ENCODE data around the gene CDRT4. TPM values are rescaled to one million over a fixed set of nuclear protein-coding genes. Genes with fewer than 3 reads are reported as not detected.

CDRT4 gene
- total RNA-seq, 1 donor from 2014 or later = 10.1 TPM

GRCh38 chr17:15453782-15454181 is 13.6 kb downstream of the CDRT4 start:
- no peaks in the 10 kb centered on the region for H3K27me3 Mint-ChIP-seq (ENCODE audit: unreplicated experiment)
- peaks cover 4% of the 10 kb centered on the region for H3K9me3 Mint-ChIP-seq (ENCODE audit: unreplicated experiment)
- H3K36me3 Mint-ChIP-seq (ENCODE audit: unreplicated experiment) = peaks cover 5% of the 10 kb centered on the region
- H3K27ac Mint-ChIP-seq (ENCODE audit: unreplicated experiment) = no peak overlapping the region
- no peak for DNase-seq (ENCODE audit: extremely low spot score, unreplicated experiment)
- H3K4me1 Mint-ChIP-seq (ENCODE audit: unreplicated experiment) = peaks cover 32% of the 10 kb centered on the region
- TF ChIP-seq, protein P1, sequence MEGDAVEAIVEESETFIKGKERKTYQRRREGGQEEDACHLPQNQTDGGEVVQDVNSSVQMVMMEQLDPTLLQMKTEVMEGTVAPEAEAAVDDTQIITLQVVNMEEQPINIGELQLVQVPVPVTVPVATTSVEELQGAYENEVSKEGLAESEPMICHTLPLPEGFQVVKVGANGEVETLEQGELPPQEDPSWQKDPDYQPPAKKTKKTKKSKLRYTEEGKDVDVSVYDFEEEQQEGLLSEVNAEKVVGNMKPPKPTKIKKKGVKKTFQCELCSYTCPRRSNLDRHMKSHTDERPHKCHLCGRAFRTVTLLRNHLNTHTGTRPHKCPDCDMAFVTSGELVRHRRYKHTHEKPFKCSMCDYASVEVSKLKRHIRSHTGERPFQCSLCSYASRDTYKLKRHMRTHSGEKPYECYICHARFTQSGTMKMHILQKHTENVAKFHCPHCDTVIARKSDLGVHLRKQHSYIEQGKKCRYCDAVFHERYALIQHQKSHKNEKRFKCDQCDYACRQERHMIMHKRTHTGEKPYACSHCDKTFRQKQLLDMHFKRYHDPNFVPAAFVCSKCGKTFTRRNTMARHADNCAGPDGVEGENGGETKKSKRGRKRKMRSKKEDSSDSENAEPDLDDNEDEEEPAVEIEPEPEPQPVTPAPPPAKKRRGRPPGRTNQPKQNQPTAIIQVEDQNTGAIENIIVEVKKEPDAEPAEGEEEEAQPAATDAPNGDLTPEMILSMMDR (IDR thresholded peaks at IDR 0.05) = no peak
- H3K4me3 Mint-ChIP-seq (ENCODE audit: unreplicated experiment) = no peak overlapping the region

GRCh38 chr17:15453246-15453645 is 14.2 kb downstream of the CDRT4 start:
- DNase-seq (ENCODE audit: extremely low spot score, unreplicated experiment) = no peak
- H3K27me3 Mint-ChIP-seq (ENCODE audit: unreplicated experiment) = no peaks in the 10 kb centered on the region
- no peak overlapping the region for H3K4me3 Mint-ChIP-seq (ENCODE audit: unreplicated experiment)
- TF ChIP-seq, protein P1 (IDR thresholded peaks at IDR 0.05) = no peak
- H3K9me3 Mint-ChIP-seq (ENCODE audit: unreplicated experiment) = peaks cover 4% of the 10 kb centered on the region
- H3K36me3 Mint-ChIP-seq (ENCODE audit: unreplicated experiment) = peaks cover 5% of the 10 kb centered on the region
- H3K4me1 Mint-ChIP-seq (ENCODE audit: unreplicated experiment) = peaks cover 26% of the 10 kb centered on the region
- H3K27ac Mint-ChIP-seq (ENCODE audit: unreplicated experiment) = no peak overlapping the region

DNA sequence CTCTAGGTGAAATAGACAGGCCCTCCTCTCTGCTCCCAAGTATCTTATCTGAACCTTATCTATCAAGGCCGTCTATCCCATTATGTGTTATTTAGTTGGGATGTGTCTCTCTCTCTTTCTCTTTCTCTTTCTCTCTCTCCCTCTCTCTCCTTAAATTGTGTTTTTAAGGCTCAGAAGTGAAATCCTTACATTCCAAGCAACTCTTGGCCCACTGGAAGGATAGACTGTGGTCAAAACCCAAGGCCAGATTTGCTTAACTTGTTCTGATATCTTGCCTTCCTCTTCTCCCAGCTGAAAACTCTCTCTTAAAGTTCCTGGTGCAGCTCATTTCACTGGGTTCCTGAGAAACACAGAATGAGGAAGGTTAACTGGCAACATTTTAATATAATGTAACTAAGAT is 14.7 kb downstream of the CDRT4 start:
- Mint-ChIP-seq H3K4me3 (ENCODE audit: unreplicated experiment) (no peak overlapping the region), H3K36me3 (ENCODE audit: unreplicated experiment) (peaks cover 5% of the 10 kb centered on the region)
- DNase-seq (ENCODE audit: extremely low spot score, unreplicated experiment) = no peak

GRCh38 chr17:15451680-15452079 is 15.7 kb downstream of the CDRT4 start:
- no peak for DNase-seq (ENCODE audit: extremely low spot score, unreplicated experiment)
- TF ChIP-seq, protein P1 (IDR thresholded peaks at IDR 0.05) = no peak
- Mint-ChIP-seq H3K27ac (ENCODE audit: unreplicated experiment) (no peak overlapping the region), H3K4me1 (ENCODE audit: unreplicated experiment) (peaks cover 11% of the 10 kb centered on the region), H3K27me3 (ENCODE audit: unreplicated experiment) (no peaks in the 10 kb centered on the region), H3K4me3 (ENCODE audit: unreplicated experiment) (no peak overlapping the region), H3K9me3 (ENCODE audit: unreplicated experiment) (peaks cover 4% of the 10 kb centered on the region), H3K36me3 (ENCODE audit: unreplicated experiment) (peaks cover 8% of the 10 kb centered on the region)

More for the DNA sequence above, 14.7 kb downstream of the CDRT4 start:
- no peak overlapping the region for H3K27ac Mint-ChIP-seq (ENCODE audit: unreplicated experiment)
- peaks cover 21% of the 10 kb centered on the region for H3K4me1 Mint-ChIP-seq (ENCODE audit: unreplicated experiment)
- peaks cover 4% of the 10 kb centered on the region for H3K9me3 Mint-ChIP-seq (ENCODE audit: unreplicated experiment)
- H3K27me3 Mint-ChIP-seq (ENCODE audit: unreplicated experiment) = no peaks in the 10 kb centered on the region
- TF ChIP-seq, protein P1 (IDR thresholded peaks at IDR 0.05) = no peak

DNA sequence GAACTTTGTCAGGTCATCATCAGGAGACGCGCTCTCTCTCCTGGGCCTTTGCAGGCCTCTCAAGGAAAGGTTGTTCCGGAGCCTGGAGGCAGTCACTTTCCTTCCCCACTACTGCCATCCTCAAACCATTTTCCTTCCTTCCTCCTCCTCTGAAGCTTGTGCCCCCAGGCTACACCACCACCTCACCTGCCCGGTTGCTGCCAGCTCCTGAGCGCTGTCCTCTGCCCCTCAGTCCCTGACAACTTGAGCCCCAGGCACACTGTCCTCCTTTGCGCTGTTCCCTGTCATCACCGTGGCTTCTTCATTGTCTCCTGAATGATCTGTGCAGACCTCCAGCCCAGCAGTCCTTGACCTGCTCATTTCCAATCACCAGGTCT is 18.9 kb downstream of the CDRT4 start:
- no peaks in the 10 kb centered on the region for H3K9me3 Mint-ChIP-seq (ENCODE audit: unreplicated experiment)
- no peak overlapping the region for H3K4me3 Mint-ChIP-seq (ENCODE audit: unreplicated experiment)
- no peaks in the 10 kb centered on the region for H3K4me1 Mint-ChIP-seq (ENCODE audit: unreplicated experiment)
- DNase-seq (ENCODE audit: extremely low spot score, unreplicated experiment) = no peak
- no peaks in the 10 kb centered on the region for H3K27me3 Mint-ChIP-seq (ENCODE audit: unreplicated experiment)
- TF ChIP-seq, protein P1 (IDR thresholded peaks at IDR 0.05) = no peak
- H3K27ac Mint-ChIP-seq (ENCODE audit: unreplicated experiment) = no peak overlapping the region
- peaks cover 9% of the 10 kb centered on the region for H3K36me3 Mint-ChIP-seq (ENCODE audit: unreplicated experiment)

All from osteocyte (in vitro differentiated cells).